HG03342 (cell line): ENCODE results near the gene AGAP1.
"Not testable (repeated sequence)": the region's sequence is repeated elsewhere in the genome, so short reads cannot be mapped to it uniquely, and the experiment has no call there.

Experiments used
- ATAC-seq: cut with Tn5 transposase; IDR thresholded peaks from one replicate; pipeline ENCODE4 v1.9.1; 2021; ENCODE audit warnings: mild to moderate bottlenecking, moderate library complexity; ENCODE audit not compliant: unreplicated experiment

AGAP1 gene

GRCh38 chr2:236125541-236125940 is 631.7 kb downstream of the AGAP1 start:
- no peak for ATAC-seq

- no peak for ATAC-seq
Measured at GRCh38 chr2:236127010-236127409, 633.2 kb downstream of the AGAP1 start.

GRCh38 chr2:236128321-236128720 is 634.5 kb downstream of the AGAP1 start:
- no peak for ATAC-seq

GRCh38 chr2:236129935-236130334 is 636.1 kb downstream of the AGAP1 start:
- ATAC-seq, result no peak

- ATAC-seq, result no peak
Measured at GRCh38 chr2:236130349-236130998, 636.6 kb downstream of the AGAP1 start.

- no peak for ATAC-seq
Measured at GRCh38 chr2:236131073-236131692, 637.3 kb downstream of the AGAP1 start.

- ATAC-seq, result no peak
Measured at GRCh38 chr2:236133410-236134012, 639.7 kb downstream of the AGAP1 start.

GRCh38 chr2:236136538-236136937 is 642.7 kb downstream of the AGAP1 start:
- no peak for ATAC-seq

- ATAC-seq, result no peak
Measured at GRCh38 chr2:236137066-236137465, 643.2 kb downstream of the AGAP1 start.

GRCh38 chr2:236141616-236142015 is 647.8 kb downstream of the AGAP1 start:
- not testable (repeated sequence) for ATAC-seq

GRCh38 chr2:236143811-236144210 is 650.0 kb downstream of the AGAP1 start:
- ATAC-seq, result no peak

- no peak for ATAC-seq
Measured at GRCh38 chr2:236146436-236146835, 652.6 kb downstream of the AGAP1 start.

- no peak for ATAC-seq
Measured at GRCh38 chr2:236155406-236155805, 661.6 kb downstream of the AGAP1 start.

GRCh38 chr2:236156095-236156859 is 662.4 kb downstream of the AGAP1 start:
- ATAC-seq, result no peak

- no peak for ATAC-seq
Measured at GRCh38 chr2:236156860-236157194, 663.0 kb downstream of the AGAP1 start.

GRCh38 chr2:236157366-236157765 is 663.5 kb downstream of the AGAP1 start:
- ATAC-seq, result no peak

- no peak for ATAC-seq
Measured at GRCh38 chr2:236157815-236158498, 664.1 kb downstream of the AGAP1 start.

- no peak for ATAC-seq
Measured at GRCh38 chr2:236158969-236159777, 665.3 kb downstream of the AGAP1 start.

GRCh38 chr2:236159778-236160170 is 665.9 kb downstream of the AGAP1 start:
- ATAC-seq, result no peak

- no peak for ATAC-seq
Measured at GRCh38 chr2:236160366-236161081, 666.7 kb downstream of the AGAP1 start.
